ENCODE data around the gene GPC3.

DNA sequence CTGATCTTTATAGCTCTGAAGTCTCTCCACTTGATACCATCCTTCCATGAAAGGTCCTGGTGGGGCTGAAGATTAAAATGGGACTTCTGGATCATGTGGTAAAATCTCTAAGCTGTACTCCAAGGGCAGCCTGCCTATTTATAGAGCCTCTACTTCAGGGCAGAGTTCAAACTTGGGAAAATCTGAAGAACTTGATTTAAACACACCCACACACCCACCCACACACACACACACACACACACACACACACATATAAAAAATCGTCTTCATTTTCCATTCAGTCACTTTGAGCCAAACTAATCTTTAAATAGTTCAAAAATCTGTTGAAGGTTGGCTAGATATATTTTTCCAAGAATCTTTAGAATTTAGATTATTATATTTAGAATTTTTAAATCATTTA, 335.2 kb downstream of the GPC3 start:
- TF ChIP-seq, protein P1, sequence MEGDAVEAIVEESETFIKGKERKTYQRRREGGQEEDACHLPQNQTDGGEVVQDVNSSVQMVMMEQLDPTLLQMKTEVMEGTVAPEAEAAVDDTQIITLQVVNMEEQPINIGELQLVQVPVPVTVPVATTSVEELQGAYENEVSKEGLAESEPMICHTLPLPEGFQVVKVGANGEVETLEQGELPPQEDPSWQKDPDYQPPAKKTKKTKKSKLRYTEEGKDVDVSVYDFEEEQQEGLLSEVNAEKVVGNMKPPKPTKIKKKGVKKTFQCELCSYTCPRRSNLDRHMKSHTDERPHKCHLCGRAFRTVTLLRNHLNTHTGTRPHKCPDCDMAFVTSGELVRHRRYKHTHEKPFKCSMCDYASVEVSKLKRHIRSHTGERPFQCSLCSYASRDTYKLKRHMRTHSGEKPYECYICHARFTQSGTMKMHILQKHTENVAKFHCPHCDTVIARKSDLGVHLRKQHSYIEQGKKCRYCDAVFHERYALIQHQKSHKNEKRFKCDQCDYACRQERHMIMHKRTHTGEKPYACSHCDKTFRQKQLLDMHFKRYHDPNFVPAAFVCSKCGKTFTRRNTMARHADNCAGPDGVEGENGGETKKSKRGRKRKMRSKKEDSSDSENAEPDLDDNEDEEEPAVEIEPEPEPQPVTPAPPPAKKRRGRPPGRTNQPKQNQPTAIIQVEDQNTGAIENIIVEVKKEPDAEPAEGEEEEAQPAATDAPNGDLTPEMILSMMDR (IDR thresholded peaks at IDR 0.05; ENCODE audit: low read length) = no peak
- no peak for TF ChIP-seq EZH2 (IDR thresholded peaks at IDR 0.05; ENCODE audit: borderline replicate concordance, low read length)
